ENCODE results near the gene ZNF710. TPM values are rescaled to one million over a fixed set of nuclear protein-coding genes. Genes with fewer than 3 reads are reported as not detected.

ZNF710 gene
- total and polyA plus RNA-seq, 2 of the 8 experiments (the other 6 are each of a cell fraction or from before 2014, with no cell fraction given) = 10.5 to 24.0 TPM

DNA sequence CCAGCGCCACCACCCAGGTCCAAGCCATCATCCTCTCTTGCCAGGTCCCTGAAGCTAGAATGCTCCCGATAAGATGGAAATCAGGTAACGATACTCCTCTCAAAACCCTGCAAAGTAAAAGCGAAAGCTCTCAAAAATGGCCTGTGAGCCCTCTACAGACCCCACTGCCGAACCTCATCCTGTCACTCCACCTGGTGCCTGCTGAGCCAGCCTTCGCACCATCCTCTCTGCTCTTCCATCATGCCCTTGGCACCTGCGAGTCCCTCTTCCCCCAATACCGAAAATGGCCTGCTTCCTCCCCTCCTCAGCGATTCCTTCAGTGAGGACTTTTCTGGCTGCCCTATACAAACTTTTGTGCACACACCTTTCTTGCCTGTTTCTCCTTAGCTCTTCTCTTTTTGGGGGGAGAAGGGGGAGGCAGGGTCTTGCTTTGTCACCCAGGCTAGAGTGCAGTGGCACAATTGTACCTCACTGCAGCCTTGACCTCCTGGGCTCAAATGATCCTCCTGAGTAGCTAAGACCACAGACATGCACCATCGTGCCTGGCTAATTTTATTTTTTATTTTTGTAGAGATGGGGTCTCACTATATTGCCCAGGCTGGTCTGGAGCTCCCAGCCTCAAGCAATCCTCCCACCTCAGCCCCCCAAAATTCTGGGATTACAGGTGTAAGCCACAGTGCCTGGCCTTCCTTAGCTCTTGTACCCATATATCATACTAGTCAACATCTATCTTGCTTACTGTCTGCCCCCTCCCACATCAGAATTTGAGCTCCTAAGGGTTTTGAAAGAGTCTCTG lies 98.1 kb downstream of the ZNF710 start (continued):
- TF ChIP-seq, protein P1, sequence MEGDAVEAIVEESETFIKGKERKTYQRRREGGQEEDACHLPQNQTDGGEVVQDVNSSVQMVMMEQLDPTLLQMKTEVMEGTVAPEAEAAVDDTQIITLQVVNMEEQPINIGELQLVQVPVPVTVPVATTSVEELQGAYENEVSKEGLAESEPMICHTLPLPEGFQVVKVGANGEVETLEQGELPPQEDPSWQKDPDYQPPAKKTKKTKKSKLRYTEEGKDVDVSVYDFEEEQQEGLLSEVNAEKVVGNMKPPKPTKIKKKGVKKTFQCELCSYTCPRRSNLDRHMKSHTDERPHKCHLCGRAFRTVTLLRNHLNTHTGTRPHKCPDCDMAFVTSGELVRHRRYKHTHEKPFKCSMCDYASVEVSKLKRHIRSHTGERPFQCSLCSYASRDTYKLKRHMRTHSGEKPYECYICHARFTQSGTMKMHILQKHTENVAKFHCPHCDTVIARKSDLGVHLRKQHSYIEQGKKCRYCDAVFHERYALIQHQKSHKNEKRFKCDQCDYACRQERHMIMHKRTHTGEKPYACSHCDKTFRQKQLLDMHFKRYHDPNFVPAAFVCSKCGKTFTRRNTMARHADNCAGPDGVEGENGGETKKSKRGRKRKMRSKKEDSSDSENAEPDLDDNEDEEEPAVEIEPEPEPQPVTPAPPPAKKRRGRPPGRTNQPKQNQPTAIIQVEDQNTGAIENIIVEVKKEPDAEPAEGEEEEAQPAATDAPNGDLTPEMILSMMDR (IDR thresholded peaks at IDR 0.05; ENCODE audit: control extremely low read depth in 1 of 3, insufficient read depth in 1 of 3, low read depth in 1 of 3, low read length in 3 of 3) = no peak
- TF ChIP-seq GABPA (IDR thresholded peaks at IDR 0.05; ENCODE audit: borderline replicate concordance, insufficient read depth, low read length) (no peak), CREB1 (IDR thresholded peaks at IDR 0.05) (no peak), CHD2 (IDR thresholded peaks at IDR 0.05; ENCODE audit: low read length) (no peak)

Data from H1 (cell line).